Loucy (cell line): ENCODE results near the gene DBH.
"Not testable (repeated sequence)": the region's sequence is repeated elsewhere in the genome, so short reads cannot be mapped to it uniquely, and the experiment has no call there.

Source experiments
- H2AFZ ChIP-seq: fragments of 200-600 bp; sonication (generic); 2 replicates; pipeline ENCODE4 v1.6.0; 2016; ENCODE audit warnings: antibody characterized with exemption, mild to moderate bottlenecking, low read length, moderate library complexity
- H3F3A ChIP-seq: fragments of 200-600 bp; 2 replicates; pipeline ENCODE4 v1.6.0; 2016; ENCODE audit warnings: antibody characterized with exemption, low read depth, mild to moderate bottlenecking
- H3K27me3 ChIP-seq: fragments of 200-600 bp; sonication (generic); 2 replicates; pipeline ENCODE4 v1.6.1; 2014; ENCODE audit warnings: low read length, mild to moderate bottlenecking; ENCODE audit not compliant: insufficient read depth, poor library complexity, severe bottlenecking
- H3K36me3 ChIP-seq: fragments of 200-600 bp; sonication (generic); 2 replicates; pipeline ENCODE4 v1.6.1; 2016; ENCODE audit warnings: low read length; ENCODE audit not compliant: insufficient read depth
- H3K4me1 ChIP-seq: fragments of 200-600 bp; sonication (generic); 2 replicates; pipeline ENCODE4 v1.5.1; 2014; ENCODE audit warnings: low read length, mild to moderate bottlenecking; ENCODE audit not compliant: insufficient read depth, poor library complexity, severe bottlenecking
- H3K4me2 ChIP-seq: fragments of 200-600 bp; sonication (generic); 2 replicates; pipeline ENCODE4 v1.6.0; 2014; ENCODE audit warnings: antibody characterized with exemption, low read length, low read depth, mild to moderate bottlenecking; ENCODE audit not compliant: poor library complexity, severe bottlenecking
- H3K4me3 ChIP-seq: fragments of 200-600 bp; sonication (generic); 2 replicates; pipeline ENCODE4 v1.5.1; 2014; ENCODE audit warnings: low read length, mild to moderate bottlenecking, mixed read lengths; ENCODE audit not compliant: poor library complexity, severe bottlenecking
- H3K79me2 ChIP-seq: fragments of 200-600 bp; sonication (generic); 2 replicates; pipeline ENCODE4 v1.6.1; 2014; ENCODE audit warnings: low read length; ENCODE audit not compliant: insufficient read depth
- H3K9ac ChIP-seq: fragments of 200-600 bp; sonication (generic); 2 replicates; pipeline ENCODE4 v1.6.0; 2014; ENCODE audit warnings: mild to moderate bottlenecking, low read depth, low read length, moderate library complexity; ENCODE audit not compliant: poor library complexity, severe bottlenecking
- H3K9me2 ChIP-seq: fragments of 200-600 bp; sonication (generic); replicated peaks from 2 replicates; pipeline ENCODE4 v1.6.1; 2016; ENCODE audit warnings: low read depth, low read length, mixed read lengths
- H3K9me3 ChIP-seq: fragments of 200-600 bp; sonication (generic); 2 replicates; pipeline ENCODE4 v1.6.1; 2014; ENCODE audit warnings: mild to moderate bottlenecking, antibody characterized with exemption, low read length, low read depth; ENCODE audit not compliant: insufficient read depth
- H4K20me1 ChIP-seq: fragments of 200-600 bp; sonication (generic); 2 replicates; pipeline ENCODE4 v1.6.0; 2014; ENCODE audit warnings: antibody characterized with exemption, low read length, mild to moderate bottlenecking; ENCODE audit not compliant: insufficient read depth, poor library complexity, severe bottlenecking
- CTCF ChIP-seq: fragments of 200-600 bp; sonication (generic); conservative IDR thresholded peaks from 2 replicates; pipeline ENCODE4 v1.5.1; 2014; ENCODE audit warnings: mild to moderate bottlenecking, antibody characterized with exemption, low read length
- EZH2phosphoT487 ChIP-seq: fragments of 200-600 bp; IDR thresholded peaks from 2 replicates; pipeline ENCODE4 v1.6.1; 2018; ENCODE audit warnings: antibody characterized with exemption, mild to moderate bottlenecking, moderate library complexity, borderline replicate concordance

Gene DBH

GRCh38 chr9:133674091-133674490 is 37.9 kb downstream of the DBH start:
- no peak overlapping the region for H3K4me2 ChIP-seq
- H3K9ac ChIP-seq = no peak overlapping the region
- H3K36me3 ChIP-seq = no peaks in the 10 kb centered on the region
- no peaks in the 10 kb centered on the region for H3K27me3 ChIP-seq
- TF ChIP-seq EZH2phosphoT487 (no peak), CTCF (no peak)
- H3F3A ChIP-seq = no peaks in the 10 kb centered on the region
- no peak overlapping the region for H2AFZ ChIP-seq
- no peaks in the 10 kb centered on the region for H4K20me1 ChIP-seq
- H3K9me3 ChIP-seq = no peaks in the 10 kb centered on the region
- H3K9me2 ChIP-seq = no peaks in the 10 kb centered on the region
- H3K79me2 ChIP-seq = no peaks in the 10 kb centered on the region
- H3K4me3 ChIP-seq = no peak overlapping the region
- H3K4me1 ChIP-seq = peaks cover 22% of the 10 kb centered on the region

DNA sequence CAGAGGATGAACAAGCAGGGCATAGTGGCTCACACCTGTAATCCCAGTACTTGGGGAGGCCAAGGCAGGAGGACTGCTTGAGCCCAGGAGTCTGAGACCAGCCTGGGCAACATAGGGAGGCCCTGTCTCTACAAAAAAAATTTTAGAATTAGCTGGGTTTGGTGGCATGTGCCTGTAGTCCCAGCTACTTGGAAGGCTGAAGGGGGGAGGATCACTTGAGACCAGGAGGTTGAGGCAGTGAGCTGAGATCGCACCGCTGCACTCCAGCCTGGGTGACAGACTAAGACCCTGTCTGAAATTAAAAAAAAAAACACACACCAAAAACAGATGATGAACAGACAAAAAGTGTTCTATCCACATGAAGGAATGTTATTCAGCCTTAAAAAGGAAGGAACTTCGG is 39.6 kb downstream of the DBH start:
- H3K27me3 ChIP-seq, H3K9me3 ChIP-seq, H3K4me2 ChIP-seq, H3K36me3 ChIP-seq, H3K9me2 ChIP-seq, H3F3A ChIP-seq, H2AFZ ChIP-seq, H3K9ac ChIP-seq, H4K20me1 ChIP-seq, H3K4me3 ChIP-seq, H3K79me2 ChIP-seq: not testable (repeated sequence)
- peaks cover 22% of the 10 kb centered on the region for H3K4me1 ChIP-seq

- H3K27me3 ChIP-seq = no peaks in the 10 kb centered on the region
- no peaks in the 10 kb centered on the region for H3K36me3 ChIP-seq
Measured at GRCh38 chr9:133676450-133676849, 40.3 kb downstream of the DBH start.

More at GRCh38 chr9:133676450-133676849, 40.3 kb downstream of the DBH start:
- Histone ChIP-seq H3K9me3 (no peaks in the 10 kb centered on the region), H3K9ac (no peak overlapping the region), H3K4me1 (peaks cover 22% of the 10 kb centered on the region), H3K9me2 (no peaks in the 10 kb centered on the region), H3K4me2 (peak overlapping the region; percentile 41), H4K20me1 (no peaks in the 10 kb centered on the region), H3K79me2 (no peaks in the 10 kb centered on the region), H2AFZ (no peak overlapping the region), H3K4me3 (no peak overlapping the region), H3F3A (no peaks in the 10 kb centered on the region)
- TF ChIP-seq EZH2phosphoT487 (no peak), CTCF (no peak)
